Measurements from ENCODE around the gene RNF123.
"Not testable (repeated sequence)": the region's sequence is repeated elsewhere in the genome, so short reads cannot be mapped to it uniquely, and the experiment has no call there.

The RNF123 gene

DNA sequence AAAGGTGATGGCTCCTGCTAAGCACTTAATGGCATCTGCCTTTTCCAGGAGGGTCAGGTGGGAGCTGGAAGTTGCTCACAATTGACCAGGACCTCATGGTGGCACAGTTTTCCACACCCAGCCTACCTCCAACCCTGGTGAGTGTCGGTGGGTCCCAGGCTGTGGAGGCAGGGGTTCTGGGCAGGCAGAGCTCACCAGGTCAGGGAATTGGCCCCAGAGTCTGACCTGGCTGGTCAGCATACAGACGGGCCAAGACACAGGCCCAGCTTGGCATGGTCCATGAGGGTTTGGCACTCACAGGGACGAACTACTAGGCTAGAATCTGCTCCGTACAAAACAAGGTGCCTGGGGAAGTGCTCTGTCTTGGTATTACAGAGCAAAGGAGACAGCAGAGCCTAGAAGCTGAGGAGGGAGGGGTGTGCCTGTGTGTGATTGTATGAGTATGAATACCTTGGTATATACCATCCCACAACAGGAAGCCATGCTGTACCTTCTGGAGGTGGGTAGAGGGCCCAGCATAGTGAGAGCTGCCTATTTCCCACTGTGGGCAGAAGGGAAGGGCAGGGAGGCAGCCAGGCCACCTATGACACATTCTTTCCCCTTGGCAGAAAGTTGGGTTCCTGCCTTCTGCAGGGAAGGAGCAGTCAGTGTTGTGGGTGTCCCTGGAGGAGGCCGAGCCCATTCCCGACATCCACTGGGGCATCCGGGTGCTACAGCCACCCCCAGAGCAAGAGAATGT, 8.7 kb upstream of the RNF123 start:
- Histone ChIP-seq H3K27me3 (no peaks in the 10 kb centered on the region), H3K4me1 (no peaks in the 10 kb centered on the region), H3K9me3 (no peaks in the 10 kb centered on the region), H3K4me3 (ENCODE audit: low read depth, low read length) (no peak overlapping the region), H3K36me3 (no peaks in the 10 kb centered on the region)
- TF ChIP-seq, protein P1, sequence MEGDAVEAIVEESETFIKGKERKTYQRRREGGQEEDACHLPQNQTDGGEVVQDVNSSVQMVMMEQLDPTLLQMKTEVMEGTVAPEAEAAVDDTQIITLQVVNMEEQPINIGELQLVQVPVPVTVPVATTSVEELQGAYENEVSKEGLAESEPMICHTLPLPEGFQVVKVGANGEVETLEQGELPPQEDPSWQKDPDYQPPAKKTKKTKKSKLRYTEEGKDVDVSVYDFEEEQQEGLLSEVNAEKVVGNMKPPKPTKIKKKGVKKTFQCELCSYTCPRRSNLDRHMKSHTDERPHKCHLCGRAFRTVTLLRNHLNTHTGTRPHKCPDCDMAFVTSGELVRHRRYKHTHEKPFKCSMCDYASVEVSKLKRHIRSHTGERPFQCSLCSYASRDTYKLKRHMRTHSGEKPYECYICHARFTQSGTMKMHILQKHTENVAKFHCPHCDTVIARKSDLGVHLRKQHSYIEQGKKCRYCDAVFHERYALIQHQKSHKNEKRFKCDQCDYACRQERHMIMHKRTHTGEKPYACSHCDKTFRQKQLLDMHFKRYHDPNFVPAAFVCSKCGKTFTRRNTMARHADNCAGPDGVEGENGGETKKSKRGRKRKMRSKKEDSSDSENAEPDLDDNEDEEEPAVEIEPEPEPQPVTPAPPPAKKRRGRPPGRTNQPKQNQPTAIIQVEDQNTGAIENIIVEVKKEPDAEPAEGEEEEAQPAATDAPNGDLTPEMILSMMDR (IDR thresholded peaks at IDR 0.05; ENCODE audit: low read depth, low read length): no peak
- DNase-seq: no peak

DNA sequence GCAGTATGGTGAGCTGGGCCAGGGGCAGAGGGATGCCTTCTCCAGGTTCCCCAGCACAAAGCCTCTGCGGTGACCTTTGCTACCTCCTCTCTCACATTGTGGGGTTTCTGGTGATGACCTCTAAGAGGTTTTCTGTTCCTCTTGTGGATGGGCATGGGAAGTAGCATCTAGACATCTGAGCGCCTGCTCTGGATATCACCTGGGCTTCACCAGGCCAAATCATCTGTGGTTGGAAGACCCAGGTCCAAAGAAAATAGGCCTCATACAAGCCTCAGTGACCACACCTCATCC, 8.2 kb upstream of the RNF123 start:
- Histone ChIP-seq H3K4me3 (ENCODE audit: low read depth, low read length) (no peak overlapping the region), H3K36me3 (no peaks in the 10 kb centered on the region), H3K4me1 (no peaks in the 10 kb centered on the region), H3K27me3 (no peaks in the 10 kb centered on the region), H3K9me3 (no peaks in the 10 kb centered on the region)
- no peak for DNase-seq
- TF ChIP-seq, protein P1 (IDR thresholded peaks at IDR 0.05; ENCODE audit: low read depth, low read length): no peak

DNA sequence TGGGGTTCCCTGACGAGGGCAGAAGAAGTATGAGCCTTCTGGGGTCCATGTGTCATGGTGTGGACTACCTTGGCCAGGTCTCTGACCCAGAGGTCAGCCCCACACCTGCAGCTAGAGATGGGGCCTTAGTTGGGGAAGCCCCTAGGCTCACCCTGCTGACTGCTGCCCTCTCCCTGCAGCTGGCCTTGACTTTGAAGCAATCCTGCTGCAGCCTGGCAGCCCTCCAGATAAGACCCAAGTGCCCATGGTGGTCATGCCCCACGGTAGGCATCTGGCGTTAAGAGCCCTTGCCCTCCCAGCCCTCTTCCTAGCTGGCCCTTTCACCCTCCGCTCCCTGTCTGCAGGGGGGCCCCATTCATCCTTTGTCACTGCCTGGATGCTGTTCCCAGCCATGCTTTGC, 7.8 kb upstream of the RNF123 start:
- no peaks in the 10 kb centered on the region for H3K4me1 ChIP-seq
- TF ChIP-seq, protein P1 (IDR thresholded peaks at IDR 0.05; ENCODE audit: low read depth, low read length): no peak
- no peaks in the 10 kb centered on the region for H3K27me3 ChIP-seq
- no peaks in the 10 kb centered on the region for H3K9me3 ChIP-seq
- no peak overlapping the region for H3K4me3 ChIP-seq (ENCODE audit: low read depth, low read length)
- no peak for DNase-seq
- H3K36me3 ChIP-seq: no peaks in the 10 kb centered on the region

DNA sequence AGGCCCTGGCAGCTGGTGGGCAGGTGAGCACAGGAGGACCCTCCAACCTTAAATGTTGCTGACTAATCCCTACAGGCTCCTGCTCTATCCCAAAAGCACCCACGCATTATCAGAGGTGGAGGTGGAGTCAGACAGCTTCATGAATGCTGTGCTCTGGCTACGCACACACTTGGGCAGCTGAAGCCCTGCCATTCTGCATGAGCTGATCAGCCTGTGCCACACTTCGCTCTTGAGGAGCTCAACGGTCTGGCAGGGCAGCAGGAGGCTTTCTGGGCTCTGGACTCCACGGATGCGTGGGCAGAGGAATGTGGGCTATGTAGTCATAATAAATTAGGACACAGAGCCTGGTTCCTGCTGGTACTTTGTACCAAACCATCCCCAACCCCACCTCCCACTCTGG, 6.2 kb upstream of the RNF123 start:
- TF ChIP-seq, protein P1 (IDR thresholded peaks at IDR 0.05; ENCODE audit: low read depth, low read length): no peak
- no peaks in the 10 kb centered on the region for H3K27me3 ChIP-seq
- no peaks in the 10 kb centered on the region for H3K36me3 ChIP-seq
- H3K4me1 ChIP-seq: no peaks in the 10 kb centered on the region
- H3K4me3 ChIP-seq (ENCODE audit: low read depth, low read length): no peak overlapping the region
- no peaks in the 10 kb centered on the region for H3K9me3 ChIP-seq
- no peak for DNase-seq

DNA sequence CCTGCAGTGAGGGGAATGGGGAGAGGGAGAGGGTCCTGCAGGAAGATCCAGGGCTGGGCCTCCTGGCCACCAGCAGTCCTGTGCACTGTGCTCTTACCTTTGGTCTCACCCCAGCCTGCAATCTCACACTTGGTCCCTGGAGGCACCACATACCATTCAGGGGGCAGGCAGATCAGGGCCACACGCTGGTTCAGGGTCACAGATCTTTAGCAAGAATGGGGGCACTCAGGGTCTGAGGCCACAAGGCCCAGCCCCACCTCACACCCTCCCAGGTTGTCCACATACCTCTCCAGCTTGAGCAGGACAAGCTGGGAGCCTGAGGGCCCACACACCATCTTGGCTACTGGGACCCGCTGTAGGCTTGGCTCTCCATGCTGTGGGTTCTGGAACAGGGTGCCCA, 4.9 kb upstream of the RNF123 start:
- not testable (repeated sequence) for H3K36me3 ChIP-seq

DNA sequence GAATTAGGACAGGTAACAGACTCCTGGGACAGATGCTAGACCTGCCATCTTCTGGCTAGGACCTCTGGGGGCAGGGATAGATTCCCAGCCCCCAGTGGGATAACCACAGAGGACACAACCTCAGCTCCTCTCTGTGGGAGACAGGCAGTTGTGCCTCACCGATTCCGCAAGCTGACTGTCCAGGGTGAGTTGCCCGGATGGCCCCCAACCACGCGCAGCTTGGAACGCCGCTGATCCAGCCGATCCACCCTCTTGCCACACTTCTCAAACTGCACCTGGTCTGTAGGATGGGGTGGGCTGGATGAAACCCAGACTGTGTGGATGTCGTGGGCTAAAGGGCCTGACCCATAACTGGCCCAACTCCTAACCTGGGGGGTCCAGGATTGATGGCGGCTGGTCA, 4.3 kb upstream of the RNF123 start:
- not testable (repeated sequence) for H3K9me3 ChIP-seq; H3K27me3 ChIP-seq; H3K4me1 ChIP-seq; H3K36me3 ChIP-seq; H3K4me3 ChIP-seq (ENCODE audit: low read depth, low read length); DNase-seq

More for the DNA sequence above, 4.9 kb upstream of the RNF123 start:
- H3K9me3 ChIP-seq; H3K27me3 ChIP-seq; H3K4me3 ChIP-seq (ENCODE audit: low read depth, low read length); DNase-seq; H3K4me1 ChIP-seq: not testable (repeated sequence)

DNA sequence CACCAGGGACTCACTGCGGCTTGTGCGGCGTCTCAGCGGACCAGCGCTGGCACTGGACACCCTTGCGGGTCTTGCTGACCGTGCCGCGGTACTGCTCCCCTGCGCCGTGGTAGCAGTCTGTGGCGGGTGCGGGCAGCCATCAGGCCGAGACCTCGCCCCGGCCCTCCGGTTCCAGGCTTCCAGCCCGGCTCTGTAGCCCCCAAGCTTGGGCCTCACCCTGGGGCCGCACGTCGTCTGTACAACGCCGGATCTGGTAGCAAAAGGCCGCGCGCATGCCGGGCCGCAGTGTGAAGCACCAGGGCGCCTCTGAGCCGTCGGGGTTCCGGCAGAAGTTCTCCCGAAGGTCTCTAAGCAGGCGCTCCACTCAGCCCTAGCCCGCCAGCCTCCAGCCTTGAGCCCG, 3.5 kb upstream of the RNF123 start:
- not testable (repeated sequence) for DNase-seq

DNA sequence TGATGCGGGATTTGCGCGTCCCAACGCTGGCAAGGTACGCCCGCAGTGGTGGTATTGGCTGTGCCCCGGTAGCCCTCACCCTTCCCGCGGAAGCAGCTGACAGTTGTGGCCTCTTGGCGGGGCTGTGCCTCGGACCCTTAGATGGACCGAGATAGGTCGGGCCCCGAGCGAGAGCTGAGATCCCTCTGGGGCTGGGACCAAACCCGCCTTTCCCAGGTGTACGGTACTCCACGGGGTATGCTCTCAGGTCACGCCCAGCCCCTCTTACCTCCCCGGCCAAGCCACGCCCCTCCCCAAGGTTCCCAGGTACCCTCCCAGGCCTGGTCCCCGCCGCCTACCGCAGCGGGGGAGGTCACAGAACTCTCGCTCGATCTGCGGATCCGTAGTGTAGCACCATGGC, 3.0 kb upstream of the RNF123 start:
- H3K4me3 ChIP-seq (ENCODE audit: low read depth, low read length); H3K4me1 ChIP-seq; H3K36me3 ChIP-seq; H3K27me3 ChIP-seq; H3K9me3 ChIP-seq; DNase-seq: not testable (repeated sequence)

More for the DNA sequence above, 3.5 kb upstream of the RNF123 start:
- not testable (repeated sequence) for H3K4me3 ChIP-seq (ENCODE audit: low read depth, low read length); H3K9me3 ChIP-seq; H3K36me3 ChIP-seq; H3K4me1 ChIP-seq; H3K27me3 ChIP-seq

DNA sequence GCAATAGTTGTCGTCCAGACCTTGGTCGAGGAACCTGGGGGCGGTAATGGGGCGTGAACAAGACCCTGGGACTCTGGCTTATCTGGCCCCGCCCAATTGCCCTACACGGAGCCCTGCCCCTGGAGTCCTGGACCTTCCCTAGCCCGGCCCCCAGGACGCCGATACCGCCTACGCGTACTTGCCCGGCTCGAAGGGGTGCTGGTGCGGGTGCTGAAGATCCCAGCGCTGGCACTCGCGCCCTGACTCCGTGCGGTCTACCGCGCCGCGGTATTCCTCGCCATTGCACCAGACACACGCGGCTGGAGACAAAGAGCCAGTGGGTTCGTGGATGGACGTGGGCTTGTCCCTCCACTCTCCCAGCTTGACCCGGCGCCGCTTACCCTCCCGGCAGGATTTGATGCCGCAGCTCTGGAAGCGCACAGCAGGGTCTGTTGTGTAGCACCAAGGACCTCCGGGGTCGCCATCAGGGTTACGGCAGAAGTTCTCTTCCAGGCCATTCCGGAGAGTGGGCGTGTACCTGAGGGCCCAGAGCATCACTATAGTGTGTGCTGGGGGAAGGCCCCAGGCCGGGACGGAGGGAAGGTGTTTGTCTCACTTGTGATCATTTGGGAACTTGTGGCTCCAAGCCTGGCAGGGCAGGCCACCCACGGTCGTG, 2.5 kb upstream of the RNF123 start:
- DNase-seq; H3K36me3 ChIP-seq; H3K27me3 ChIP-seq; H3K4me1 ChIP-seq; H3K4me3 ChIP-seq (ENCODE audit: low read depth, low read length); H3K9me3 ChIP-seq: not testable (repeated sequence)

DNA sequence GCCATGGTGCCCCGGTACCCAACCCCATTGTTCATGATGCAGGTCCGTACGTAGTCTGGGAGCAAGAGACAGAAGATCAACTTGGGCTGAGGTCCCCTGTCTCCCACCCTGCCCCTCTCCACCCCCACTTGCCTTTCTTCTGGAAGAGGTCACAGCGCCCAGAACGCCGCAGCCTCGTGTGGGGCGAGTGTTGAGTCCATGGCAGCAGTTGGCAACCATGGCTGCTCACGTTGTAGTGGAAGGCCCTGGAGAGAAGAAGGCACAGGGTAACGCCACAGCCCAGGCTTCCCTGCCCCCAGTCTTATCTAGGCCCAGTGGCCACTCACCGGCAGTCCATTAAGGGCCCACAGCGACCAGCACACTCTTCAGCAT, 1.9 kb upstream of the RNF123 start:
- H3K27me3 ChIP-seq; H3K9me3 ChIP-seq; H3K36me3 ChIP-seq; DNase-seq; H3K4me3 ChIP-seq (ENCODE audit: low read depth, low read length); H3K4me1 ChIP-seq: not testable (repeated sequence)

DNA sequence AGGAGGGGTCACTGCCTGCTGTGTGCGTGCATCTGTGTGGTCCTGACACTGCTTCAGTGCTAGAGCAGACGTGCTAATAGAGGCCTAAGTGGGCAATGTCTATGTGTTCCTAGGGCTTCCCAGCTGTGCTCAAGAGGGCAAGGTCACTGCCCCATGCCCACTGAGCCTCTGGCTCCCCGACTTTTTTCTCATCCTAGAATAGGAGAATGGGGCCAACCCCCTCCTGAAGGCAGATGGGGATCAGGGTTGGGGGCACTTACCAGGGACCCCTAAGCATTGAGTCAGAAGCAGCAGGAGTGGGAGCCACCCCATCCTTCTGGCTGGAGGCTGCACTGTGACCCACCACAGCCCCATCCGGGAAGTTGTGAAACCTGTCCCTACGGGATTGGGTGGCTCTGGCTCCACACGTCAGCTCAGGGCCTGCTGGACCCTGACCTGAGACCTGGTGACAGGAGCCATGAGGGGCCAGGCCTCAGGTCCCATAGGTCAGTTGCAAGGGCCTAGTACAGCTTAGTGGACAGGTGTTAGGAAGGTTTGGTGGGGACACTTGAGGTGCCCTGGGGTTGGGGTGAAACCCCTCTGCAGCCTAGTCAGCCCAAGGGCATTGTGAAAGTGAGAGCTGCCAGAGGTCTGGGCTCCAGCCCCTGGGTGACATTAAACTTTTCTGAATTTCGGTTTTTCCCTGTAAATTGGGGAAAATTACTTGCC, 865 bp upstream of the RNF123 start:
- not testable (repeated sequence) for H3K9me3 ChIP-seq, DNase-seq, H3K4me1 ChIP-seq, H3K36me3 ChIP-seq, H3K27me3 ChIP-seq
- H3K4me3 ChIP-seq (ENCODE audit: low read depth, low read length): peak overlapping the region; percentile 80

All from BE2C (cell line).